CD4-positive, alpha-beta T cell treated with Interleukin-17A for 1 hour (primary cell): ENCODE measurements around the gene SRRD.

Experiments
- DNase-seq: peaks from one replicate; pipeline ENCODE4 v3.0.0-alpha.2; 2020

SRRD gene

DNA sequence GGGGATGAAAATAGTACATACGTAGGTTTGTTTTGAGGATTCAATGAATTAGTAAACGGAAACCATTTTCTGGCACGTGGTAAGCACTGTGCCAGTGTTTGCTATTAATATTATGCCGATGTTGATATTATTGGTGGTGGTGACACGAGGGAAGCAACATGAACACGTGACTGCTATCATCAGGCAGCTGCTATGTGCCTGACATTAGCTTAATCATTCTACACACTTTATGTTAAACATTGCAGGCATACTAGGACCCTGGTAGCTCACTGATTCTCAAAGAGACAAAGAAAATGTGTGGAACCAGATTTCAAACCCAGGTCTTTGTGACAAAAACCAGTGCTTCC is 656 bp downstream of the SRRD start:
- peak; percentile 59 for DNase-seq

DNA sequence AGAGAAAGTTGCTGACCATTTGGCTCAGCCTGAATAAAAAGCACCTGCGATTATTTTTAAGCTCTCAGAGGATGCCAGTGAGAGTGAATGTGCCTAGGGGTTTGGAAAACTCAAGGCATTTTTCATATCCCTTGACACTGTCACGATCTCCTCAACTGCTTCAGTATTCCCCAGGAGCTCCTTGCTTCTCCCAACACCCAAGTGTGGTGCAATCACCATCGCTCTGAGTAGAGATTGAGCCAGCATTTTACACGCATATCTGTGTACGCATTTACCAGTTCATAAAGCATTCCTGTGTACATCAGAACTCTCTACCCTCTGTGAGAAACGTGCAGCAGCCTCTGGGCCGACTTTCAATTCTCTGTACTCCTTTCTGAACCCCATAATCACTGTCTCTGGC is 1.3 kb downstream of the SRRD start:
- DNase-seq = no peak

DNA sequence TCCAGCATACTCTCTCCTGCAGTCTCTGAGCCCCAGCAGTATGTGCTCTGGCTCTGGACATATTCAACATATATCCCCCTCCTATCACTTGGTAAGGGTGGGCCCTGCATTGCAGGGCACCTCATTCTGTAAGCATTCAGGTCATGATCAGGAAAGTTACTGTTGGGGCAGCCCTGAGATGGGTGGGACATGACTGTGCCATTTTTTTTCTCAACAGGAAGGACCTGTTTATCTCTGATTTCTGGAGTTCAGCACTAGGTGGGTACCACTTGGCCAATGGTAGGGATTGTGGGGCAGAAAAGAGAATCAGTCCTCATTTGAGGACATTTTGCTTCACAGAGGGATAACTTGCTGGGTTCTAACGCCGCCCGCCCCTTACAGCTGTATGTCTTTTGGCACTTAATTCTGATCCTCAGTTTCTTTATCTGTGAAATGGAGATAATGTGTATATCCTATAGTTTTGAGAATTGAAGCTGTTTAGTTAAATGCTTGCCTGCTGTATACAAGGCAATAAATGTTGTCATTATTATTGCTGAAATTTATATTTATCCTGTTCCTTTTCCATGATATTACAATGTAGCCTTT is 2.2 kb downstream of the SRRD start:
- DNase-seq = no peak

DNA sequence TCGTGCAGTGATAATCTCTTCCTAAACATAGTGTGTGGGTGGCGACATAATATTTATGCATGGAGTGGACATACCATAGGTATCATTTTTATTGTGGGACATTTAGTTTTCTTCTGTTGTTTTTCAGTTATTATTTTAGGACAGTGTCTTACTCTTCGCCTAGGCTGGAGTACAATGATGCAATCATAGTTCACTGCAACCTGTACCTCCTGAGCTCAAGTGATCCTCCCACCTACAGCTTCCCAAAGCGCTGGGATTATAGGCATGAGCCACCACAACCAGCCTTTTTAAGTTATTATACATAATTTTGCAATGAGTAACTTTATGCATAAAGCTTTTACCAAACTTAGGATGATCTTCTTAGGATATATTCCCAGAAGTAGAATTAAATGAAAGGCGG is 2.7 kb downstream of the SRRD start:
- no peak for DNase-seq

DNA sequence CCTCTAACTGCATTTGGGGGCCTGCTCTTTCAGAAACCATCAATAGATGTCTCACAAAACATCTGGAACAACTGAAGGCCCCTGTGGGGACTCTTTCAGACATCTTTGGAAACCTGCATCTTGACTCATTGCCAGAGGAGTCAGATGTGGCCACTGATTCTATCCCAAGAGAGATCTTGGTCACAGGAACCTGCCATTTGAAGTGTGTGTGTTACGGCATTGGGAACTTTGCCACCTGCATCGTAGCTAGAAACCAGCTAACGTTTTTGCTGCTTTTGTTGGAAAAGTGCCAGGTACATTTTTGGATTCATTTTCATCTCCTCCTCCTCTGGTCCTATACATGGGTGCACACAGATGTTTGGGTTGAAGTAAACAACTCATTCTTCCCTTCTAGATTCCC is 4.3 kb downstream of the SRRD start:
- no peak for DNase-seq

DNA sequence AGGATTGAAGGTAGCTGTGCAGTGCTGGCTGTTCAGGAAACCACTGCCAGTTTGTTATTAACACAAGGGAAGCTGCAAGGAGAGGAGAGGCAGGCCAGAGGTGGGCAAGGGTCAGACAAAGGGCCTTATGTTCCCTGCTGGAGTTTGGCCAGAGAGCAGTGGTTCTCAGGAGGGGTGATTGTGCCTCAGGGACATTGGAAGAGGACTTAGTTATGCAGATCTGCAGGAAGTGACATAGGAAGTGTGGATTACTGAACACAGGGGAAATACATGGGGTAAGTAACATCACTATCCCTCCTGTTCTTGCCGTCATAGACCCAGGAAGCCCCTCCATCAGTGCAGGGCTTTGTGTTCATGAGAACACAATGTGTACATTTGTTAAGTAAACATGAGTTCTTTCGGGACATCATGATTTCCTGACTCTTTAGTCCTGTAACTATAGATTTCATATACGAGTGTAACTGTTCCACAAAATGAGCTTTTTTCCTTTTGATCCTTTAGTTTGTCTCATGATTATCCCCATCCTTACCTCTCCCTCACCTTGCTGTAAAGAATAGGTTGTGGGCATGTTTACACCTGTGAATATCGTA is 5.9 kb downstream of the SRRD start:
- no peak for DNase-seq

DNA sequence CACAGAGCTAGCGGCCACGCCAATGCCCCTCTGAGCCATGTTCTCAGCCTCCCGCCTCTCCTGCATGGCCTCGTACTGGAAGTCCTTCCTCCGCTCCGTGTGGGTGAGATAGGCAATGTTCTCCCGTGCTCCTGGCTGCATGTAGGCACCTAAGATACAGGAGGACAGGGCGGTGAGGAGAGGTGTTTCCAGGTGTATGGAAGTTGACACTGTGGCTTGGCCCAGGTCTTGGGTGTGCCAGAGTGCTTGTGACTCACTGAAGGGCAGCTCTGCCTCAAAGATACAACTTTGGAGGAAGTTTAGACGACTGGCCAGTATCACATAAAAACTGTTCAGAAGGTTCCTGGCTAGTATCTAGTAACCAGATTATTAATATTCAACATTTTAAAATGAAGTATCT is 8.5 kb downstream of the SRRD start:
- no peak for DNase-seq

DNA sequence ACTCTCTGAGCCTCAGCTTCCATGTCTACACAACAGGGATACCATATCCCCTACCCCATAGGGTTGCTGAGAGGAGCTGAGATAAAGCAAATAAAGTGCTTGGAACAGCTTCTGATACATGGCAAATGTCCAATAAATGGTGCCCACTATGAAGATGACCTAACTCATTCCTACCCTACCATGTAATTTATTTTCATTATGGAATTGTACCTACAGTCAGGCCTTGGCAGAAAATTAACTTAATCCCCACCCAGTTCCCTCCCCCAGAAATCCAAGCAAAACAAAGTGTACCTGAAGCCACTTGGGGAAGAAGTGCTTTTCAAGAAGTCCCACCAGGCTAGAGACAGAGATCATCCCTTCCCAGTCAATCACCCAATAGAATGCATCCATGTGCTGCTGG is 10.8 kb downstream of the SRRD start:
- no peak for DNase-seq

DNA sequence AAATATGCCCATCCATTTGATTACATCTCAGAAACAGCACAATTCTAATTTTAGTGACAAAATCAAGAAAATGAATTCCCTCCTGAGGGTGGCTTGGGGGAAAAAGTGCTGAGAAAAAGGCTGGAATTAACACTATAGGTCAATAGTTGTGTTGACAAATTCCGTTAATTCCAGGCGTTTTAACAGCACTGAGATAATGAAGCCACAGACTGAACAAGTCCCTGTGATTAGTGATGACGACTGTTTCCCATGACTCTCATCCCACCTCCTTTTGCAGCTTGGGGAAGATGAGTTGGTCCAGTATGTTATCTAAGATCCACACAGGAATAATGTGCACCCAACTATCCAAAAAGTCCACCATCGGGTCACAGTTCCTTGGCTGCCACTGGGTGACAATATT is 12.8 kb downstream of the SRRD start:
- DNase-seq = no peak

DNA sequence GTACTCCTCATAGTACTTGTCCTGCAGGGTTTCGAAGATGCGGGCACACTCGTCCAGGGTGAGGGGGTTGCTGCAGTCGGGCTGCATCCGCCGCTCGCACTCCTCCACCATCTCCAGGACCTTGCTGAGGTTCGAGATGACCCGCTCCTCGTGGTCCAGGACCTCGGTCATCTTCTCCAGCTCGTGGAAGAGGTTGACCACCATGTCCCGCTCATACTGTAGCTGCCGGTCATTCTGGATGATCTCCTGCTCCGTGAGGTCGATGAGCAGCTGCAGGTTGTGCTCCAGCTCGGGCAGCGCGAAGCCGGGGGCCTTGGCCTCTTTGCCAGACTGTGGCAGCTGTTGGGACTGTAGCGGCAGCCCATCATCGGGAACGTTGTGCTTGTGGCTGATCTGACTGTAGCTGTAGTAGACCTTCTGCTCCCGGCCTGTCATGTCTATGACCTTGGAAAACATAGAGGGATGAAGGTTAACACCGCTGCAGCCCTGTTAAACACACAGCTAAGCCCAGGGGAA is 15.6 kb downstream of the SRRD start:
- no peak for DNase-seq

DNA sequence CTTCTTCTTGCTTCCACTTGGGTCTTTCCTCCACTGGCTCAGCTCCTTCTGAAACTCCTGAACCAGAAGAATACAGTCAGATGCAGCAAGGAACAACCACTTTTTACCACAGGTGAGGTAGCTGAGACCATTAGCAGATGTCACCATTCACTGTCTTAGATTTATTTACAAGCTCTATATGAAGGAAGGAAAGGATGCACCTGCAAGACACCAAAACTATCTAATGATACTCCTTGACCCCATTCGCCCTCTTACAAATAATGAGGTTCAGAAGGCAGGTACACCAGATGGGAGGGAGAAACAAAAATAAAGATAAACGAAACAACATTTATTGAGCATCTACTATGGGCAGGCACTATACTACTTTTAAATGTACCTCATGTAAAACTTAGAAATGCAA is 18.3 kb downstream of the SRRD start:
- no peak for DNase-seq

DNA sequence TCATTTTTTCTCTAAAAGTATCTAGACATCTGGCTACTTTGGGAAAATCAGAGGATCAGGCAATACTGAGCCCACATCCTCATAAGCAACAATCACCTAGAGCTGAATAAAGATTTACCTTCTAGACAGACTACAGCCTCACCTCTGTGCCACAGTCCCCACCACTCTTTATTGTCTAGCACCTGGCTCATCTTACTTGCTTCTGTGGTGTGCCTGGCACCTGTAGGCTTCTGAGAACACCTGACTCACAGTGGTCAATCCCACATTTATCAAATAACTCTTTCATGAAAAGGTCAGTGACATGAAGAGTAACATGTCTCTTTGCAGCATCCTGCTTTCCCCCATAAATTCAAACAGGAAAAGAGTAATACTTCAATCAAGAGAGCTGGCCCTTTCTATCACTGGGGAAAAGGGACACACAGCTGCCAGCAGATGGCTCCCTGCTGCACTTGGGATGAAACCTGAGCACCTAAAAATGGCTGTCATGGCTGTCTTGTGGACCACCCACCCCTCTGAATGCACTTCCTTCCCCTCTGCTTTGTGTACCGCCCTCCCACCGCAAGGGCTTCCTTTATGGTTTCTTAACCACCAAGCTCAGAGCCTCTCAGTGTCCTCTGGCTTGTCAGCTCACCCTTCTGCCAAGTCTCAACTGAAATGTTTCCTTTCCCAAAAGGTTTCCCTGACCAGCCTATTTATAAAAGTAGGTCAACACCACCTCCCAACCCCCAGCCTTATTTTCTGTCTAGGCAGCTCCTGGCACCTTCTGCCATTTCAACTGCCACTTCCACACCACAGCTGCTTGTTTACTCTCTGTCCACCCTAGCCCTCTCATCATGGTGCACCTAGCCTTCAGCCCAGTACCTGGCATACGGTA is 19.2 kb downstream of the SRRD start:
- peak; percentile 80 for DNase-seq

DNA sequence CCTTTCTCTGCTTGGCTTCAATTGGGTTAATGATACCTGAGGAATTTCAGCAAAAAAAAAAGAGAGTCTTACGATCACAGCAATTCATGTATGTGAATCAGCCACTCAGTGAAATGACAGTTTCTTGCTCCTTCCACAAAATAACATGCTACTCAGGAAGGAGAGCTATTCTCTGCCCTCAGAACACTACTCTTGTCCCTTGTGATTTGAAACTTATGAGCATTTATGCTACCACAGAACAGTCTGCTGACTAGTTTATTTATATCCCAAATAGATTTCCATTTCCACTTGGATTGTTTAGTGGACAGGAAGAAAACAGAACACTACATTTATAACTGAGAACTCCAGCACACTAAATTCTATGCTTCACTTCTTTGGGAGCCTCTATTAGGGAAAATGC is 20.1 kb downstream of the SRRD start:
- no peak for DNase-seq

DNA sequence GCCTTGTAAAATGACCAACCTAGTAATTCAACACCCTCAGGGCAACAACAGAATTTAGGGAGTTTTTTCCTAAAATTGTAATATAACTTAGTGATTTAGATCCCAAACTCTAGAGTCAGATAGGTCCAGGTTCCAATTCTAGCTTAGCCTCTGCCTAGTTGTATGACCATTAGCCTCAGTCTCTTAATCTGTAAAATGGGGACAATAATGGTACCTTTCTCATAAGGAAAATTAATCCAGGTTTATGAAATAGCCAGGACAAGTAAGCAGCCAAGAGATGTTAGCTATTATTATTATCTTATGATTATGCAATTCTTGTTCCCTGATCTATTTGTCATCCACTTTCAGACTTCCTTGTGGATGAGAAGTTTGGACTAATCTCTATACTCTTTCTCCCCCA is 24.5 kb downstream of the SRRD start:
- no peak for DNase-seq

DNA sequence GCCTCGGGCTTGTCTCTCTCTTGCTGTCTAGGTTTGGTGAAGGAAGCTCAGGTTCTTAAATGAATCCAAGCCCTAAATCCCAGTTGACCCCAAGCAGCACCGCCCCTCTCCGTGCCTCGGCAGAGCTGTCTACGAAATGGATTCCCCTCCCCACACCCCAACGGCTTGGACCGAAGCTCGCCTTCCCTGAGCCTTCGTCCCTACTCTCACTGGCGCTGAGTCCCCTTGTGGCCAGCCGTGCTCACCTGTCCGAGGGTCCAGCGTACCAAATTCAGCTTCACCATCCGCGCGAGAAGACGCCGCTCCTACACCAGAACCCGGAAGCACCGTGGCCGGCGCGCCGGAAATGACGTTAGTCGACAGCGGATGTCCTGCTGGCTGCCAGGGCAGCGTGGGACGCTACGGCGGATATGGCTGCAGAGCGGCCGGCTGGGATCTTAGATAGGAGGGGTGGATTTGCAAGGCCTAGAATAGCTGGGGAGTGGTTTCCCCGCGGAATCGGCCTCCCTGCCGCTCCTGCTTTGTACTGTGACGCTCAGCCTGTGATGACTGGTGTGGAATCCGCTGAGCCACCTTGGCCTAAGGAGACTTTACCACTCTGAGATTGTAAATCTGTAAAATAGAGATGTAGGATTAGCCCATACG is 28.6 kb downstream of the SRRD start, which contains the start of gene TFIP11:
Gene TFIP11 (minus strand): TSS at position 325 of the 645 bp plus-strand sequence. CDS start 2,201 bp downstream, outside the sequence.
- peak; percentile 89 for DNase-seq

DNA sequence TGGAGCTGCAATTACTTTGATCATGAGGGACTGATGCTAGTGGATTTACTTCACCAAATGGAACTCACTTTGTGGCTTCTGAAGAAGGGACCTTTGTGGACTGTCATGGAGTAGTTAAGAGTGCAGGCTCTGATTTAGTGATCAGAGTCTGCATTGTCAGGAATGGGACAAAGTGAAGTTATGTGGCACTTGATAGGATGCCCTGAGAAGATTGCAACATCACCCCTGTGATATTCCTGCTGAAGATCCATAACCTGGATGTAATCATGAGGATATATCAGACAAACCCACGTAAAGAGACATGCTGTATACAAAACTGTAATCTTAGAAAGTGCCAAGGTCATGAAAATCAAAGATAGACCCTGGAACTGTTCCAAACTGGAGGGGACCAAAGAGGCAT is 30.2 kb downstream of the SRRD start:
- DNase-seq = no peak

DNA sequence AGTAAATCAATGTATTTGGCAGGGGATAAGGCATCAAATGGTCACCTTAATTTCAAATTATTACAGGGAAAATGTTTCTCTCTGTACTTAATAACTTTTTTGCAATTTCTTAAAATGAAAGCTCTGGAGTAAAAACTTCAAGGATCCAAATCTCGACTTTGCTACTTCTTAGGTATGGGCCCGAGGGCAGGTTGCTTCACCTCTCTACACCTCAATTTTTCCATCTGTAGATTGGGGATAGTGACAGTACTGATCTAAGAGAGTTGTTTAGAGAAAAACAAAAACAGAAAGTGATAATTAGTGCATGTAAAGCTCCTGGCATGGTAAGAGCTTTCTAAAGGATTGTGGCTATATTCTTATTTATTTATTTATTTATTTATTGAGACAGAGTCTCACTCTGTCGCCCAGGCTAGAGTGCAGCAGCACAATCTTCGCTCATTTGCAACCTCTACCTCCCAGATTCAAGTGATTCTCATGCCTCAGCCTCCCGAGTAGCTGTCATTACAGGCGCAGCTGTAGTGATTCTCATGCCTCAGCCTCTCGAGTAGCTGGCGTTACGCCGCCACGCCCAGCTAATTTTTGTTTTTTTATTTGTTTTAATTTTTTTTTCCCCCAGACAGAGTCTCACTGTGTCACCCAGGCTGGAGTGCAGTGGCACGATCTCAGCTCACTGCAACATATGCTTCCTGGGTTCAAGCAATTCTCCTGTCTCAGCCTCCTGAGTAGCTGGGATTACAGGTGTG is 30.9 kb downstream of the SRRD start:
- DNase-seq = no peak

DNA sequence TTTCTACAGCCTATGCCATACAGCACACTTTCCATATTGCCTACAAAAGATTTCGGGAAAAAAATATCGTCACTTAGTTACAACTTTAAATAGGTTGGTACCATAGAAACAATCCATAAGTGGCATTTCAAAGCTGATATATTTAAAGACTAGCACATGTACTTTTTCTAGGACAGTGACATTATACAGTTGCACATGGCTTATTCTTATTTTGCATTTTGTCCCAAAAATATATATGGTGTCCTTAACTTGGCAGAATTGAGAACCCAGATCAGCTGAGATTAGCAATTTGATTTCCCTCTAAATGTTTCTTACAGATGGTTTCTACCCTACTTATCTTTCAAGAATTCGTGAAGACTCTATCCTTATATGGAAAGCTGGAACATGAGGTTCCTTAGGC is 32.3 kb downstream of the SRRD start:
- DNase-seq = no peak

DNA sequence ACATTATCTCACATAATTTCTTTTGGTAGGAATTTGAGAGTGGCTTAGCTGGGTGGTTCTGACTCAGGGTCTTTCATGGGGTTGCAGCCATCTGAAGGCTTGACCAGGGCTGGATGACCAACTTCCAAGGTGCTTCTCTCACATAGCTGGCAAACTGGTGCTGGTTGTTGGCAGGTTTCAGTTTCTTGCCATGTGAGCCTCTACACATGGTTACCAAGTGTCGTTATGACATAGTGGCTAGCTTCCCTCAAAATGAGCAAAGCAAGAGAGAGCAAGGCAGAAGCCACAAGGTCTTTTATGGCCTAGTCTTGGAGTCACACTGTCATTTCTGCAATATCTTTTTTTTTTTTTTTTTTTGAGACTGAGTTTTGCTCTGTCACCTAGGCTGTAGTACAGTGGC is 32.8 kb downstream of the SRRD start:
- DNase-seq = no peak

DNA sequence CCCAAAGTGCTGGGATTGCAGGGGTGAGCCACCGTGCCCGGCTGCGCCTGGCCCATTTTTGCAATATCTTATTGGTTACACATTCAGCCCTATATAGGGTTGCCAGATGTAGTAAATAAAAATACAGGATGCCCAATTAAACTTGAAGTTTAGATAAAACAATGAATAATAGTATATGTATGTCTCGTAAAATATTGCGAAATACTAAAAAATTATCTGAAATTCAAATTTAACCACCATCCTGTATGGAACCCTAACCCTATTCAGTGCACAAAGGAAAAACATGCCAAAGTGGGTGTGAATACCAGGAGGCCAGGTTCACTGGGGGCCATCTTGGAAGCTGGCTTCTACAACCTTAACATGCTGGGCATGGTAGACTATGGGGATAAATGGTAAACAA is 33.8 kb downstream of the SRRD start:
- no peak for DNase-seq

DNA sequence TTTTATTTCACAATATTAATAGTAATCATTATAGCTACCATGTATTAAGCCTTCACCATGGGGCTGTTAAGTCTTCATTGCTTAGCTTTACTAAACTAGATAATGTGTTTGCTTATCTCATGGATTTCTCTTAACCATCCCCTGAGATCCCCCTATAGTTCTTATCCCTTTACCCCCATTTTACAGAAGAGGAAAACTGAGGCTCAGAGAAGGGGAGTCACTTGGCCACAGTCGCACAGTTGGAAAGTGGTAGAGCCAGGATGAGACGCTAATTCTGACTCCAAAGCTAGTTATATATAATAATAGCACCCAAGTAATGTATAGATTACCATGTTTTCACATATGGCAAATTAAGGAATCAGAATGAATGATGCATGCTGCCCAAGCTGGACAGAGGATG is 38.3 kb downstream of the SRRD start:
- DNase-seq = no peak

DNA sequence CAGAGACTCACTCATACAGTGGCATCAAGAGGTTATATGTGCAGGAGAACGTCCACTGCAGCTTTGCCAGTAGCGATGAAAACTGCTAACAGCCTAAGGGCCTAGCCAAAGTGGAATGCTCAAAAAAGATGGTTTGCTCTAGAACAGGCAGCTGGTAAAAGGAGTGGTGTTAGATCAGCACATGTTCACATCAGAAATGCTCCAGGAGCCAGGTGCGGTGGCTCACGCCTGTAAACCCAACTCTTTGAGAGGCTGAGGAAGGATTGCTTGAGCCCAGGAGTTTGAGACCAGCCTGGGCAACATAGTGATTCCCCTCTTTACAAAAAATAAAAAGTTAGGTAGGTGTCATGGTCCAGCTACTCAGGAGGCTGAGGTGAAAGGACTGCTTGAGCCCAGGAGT is 38.9 kb downstream of the SRRD start:
- DNase-seq = no peak

DNA sequence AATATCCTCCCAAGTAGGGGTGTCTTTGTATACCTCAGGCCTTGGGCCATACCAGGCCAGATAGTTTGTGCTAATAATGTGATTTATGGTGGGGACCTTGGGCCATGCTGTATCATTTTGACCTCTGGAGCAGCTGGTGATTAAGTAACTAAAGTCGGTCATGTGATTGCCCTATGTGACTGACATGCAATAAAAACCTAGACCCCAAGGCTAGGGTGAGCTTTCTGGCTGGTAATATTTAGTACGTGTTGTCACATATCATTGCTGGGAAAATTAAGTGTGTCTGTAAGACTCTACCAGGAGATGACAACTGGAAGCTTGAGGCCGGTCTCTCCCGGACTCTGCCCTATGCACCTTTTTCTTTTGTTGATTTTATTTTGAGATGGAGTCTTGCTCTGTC is 41.2 kb downstream of the SRRD start:
- no peak for DNase-seq
